Suprapubic skin (tissue), 4 donors: Measurements from ENCODE around the gene APOO. TPM values are rescaled to one million over a fixed set of nuclear protein-coding genes. Genes with fewer than 3 reads are reported as not detected.
A peak's percentile ranks its signal among the peaks of the same experiment; 100 is the strongest.

Experiments
- DNase-seq, 2 donors: peaks; one replicate each; pipeline ENCODE4 v3.0.0-alpha.2; 2019; ENCODE audit warnings: low spot score in 2 of 2
- H3K27ac ChIP-seq: fragments of 200-600 bp; sonication (generic); one replicate; pipeline ENCODE4 v1.5.1; 2019
- H3K27me3 ChIP-seq: fragments of 200-600 bp; sonication (generic); one replicate; pipeline ENCODE4 v1.5.1; 2019
- H3K36me3 ChIP-seq: fragments of 200-600 bp; sonication (generic); one replicate; pipeline ENCODE4 v1.5.1; 2019
- H3K4me1 ChIP-seq: fragments of 200-600 bp; sonication (generic); one replicate; pipeline ENCODE4 v1.5.1; 2019
- H3K4me3 ChIP-seq: fragments of 200-600 bp; sonication (generic); one replicate; pipeline ENCODE4 v1.5.1; 2019; ENCODE audit warnings: mild to moderate bottlenecking
- H3K9me3 ChIP-seq: fragments of 200-600 bp; sonication (generic); one replicate; pipeline ENCODE4 v1.5.1; 2019
- CTCF ChIP-seq, 2 donors: fragments of 200-600 bp in 1 of 2; fragments of 450-650 bp in 1 of 2; sonication (generic) in 1 of 2; IDR thresholded peaks; one replicate each; pipeline ENCODE4 v1.5.1; 2016 to 2019; ENCODE audit warnings: antibody characterized with exemption in 2 of 2, mild to moderate bottlenecking in 1 of 2, moderate library complexity in 1 of 2
- EP300 ChIP-seq: sonication (generic); formaldehyde crosslinking; IDR thresholded peaks from one replicate; pipeline ENCODE4 v1.6.1; 2017; ENCODE audit warnings: antibody characterized with exemption
- POLR2A ChIP-seq, 2 donors: fragments of 450-650 bp; IDR thresholded peaks; one replicate each; pipeline ENCODE4 v1.6.1; 2017; ENCODE audit warnings: antibody characterized with exemption in 2 of 2, mild to moderate bottlenecking in 2 of 2, moderate library complexity in 2 of 2
- POLR2AphosphoS5 ChIP-seq, 3 donors: sonication (generic); formaldehyde crosslinking; IDR thresholded peaks; one replicate each; pipeline ENCODE4 v1.6.1; 2017; ENCODE audit warnings: antibody characterized with exemption in 3 of 3
- whole genome bisulfite sequencing: methylation state at CpG from one replicate; pipeline ENCODE4 v1.1.5; 2018; 5-methylcytosine and 5-hydroxymethylcytosine counted together
- total RNA-seq, 4 donors: library from RNA; depleted of rRNA; stranded (reverse); fragments of >200 nt; gene quantifications; one replicate each; pipeline ENCODE4 v1.1.0, GENCODE V29; 2016

Gene APOO
- total RNA-seq, 4 donors from 2014 or later = 6.2 to 14.1 (median 9.7) TPM

DNA sequence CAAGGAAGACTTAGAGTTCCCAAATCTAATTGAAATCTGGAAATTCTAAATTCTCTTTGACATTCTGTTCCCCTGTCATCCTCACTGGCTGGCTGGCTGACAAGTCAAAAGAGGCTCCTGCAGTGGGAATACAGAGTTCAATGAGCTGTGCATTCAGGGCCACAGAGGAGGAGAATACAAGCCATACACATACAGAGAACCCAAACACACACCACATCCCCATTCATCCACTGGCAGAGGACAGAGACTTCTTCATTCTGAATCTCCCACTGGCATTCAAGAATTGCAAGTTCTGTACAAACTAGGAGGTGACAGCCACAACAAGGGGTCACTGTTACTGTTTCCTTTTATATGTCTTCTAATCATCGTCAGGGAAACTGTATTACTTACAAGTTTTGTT lies 75.0 kb downstream of the APOO start:
- DNase-seq = no peak
- no peaks in the 10 kb centered on the region for H3K36me3 ChIP-seq
- no peaks in the 10 kb centered on the region for H3K4me1 ChIP-seq
- no peak overlapping the region for H3K4me3 ChIP-seq
- H3K27ac ChIP-seq = no peak overlapping the region
- no peaks in the 10 kb centered on the region for H3K9me3 ChIP-seq
- no peaks in the 10 kb centered on the region for H3K27me3 ChIP-seq
- no peak for TF ChIP-seq POLR2AphosphoS5 (IDR thresholded peaks at IDR 0.05)
- no peak for TF ChIP-seq POLR2A (IDR thresholded peaks at IDR 0.05)
- 82% methylated on average over 1 of the region's 1 CpG for WGBS

DNA sequence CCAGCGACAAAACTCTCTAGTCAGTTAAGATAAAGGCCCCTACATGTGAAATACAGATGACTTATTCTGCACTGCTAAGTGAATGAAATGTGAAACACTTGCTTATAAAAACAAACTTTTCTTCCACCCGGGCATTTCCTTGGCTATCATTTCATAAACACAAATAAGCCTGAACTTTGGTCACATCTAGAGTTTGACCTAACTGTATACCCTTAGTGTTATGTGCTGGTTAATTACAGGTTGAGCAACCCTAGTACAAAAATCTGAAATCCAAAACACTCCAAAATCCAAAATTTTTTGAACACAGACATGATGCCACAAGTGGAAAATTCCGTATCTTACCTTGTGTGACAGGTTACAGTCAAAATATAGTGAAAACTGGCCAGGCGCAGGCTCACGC lies 78.9 kb downstream of the APOO start:
- WGBS = 89% methylated on average over 5 of the region's 5 CpGs
- Histone ChIP-seq H3K36me3 (no peaks in the 10 kb centered on the region), H3K27ac (no peak overlapping the region), H3K4me1 (no peaks in the 10 kb centered on the region), H3K9me3 (no peaks in the 10 kb centered on the region), H3K4me3 (no peak overlapping the region), H3K27me3 (no peaks in the 10 kb centered on the region)
- TF ChIP-seq POLR2AphosphoS5 (IDR thresholded peaks at IDR 0.05) (no peak), EP300 (no peak), CTCF (IDR thresholded peaks at IDR 0.05) (no peak), POLR2A (IDR thresholded peaks at IDR 0.05) (no peak)
- DNase-seq = no peak

GRCh38 chrX:23826653-23827052 lies 81.1 kb downstream of the APOO start:
- TF ChIP-seq EP300 (no peak), POLR2AphosphoS5 (IDR thresholded peaks at IDR 0.05) (no peak), POLR2A (IDR thresholded peaks at IDR 0.05) (no peak), CTCF (IDR thresholded peaks at IDR 0.05) (no peak)
- H3K36me3 ChIP-seq = no peaks in the 10 kb centered on the region
- no peaks in the 10 kb centered on the region for H3K4me1 ChIP-seq
- no peak overlapping the region for H3K27ac ChIP-seq
- H3K4me3 ChIP-seq = no peak overlapping the region
- no peaks in the 10 kb centered on the region for H3K9me3 ChIP-seq
- H3K27me3 ChIP-seq = no peaks in the 10 kb centered on the region
- DNase-seq = no peak

- Histone ChIP-seq H3K27me3 (no peaks in the 10 kb centered on the region), H3K36me3 (no peaks in the 10 kb centered on the region), H3K4me3 (no peak overlapping the region), H3K27ac (no peak overlapping the region), H3K9me3 (no peaks in the 10 kb centered on the region), H3K4me1 (no peaks in the 10 kb centered on the region)
- DNase-seq = no peak
- WGBS = 75% methylated on average over 3 of the region's 3 CpGs
- no peak for TF ChIP-seq CTCF (IDR thresholded peaks at IDR 0.05)
- no peak for TF ChIP-seq POLR2AphosphoS5 (IDR thresholded peaks at IDR 0.05)
- TF ChIP-seq POLR2A (IDR thresholded peaks at IDR 0.05) = no peak
- no peak for TF ChIP-seq EP300
Measured at GRCh38 chrX:23826216-23826615, 81.5 kb downstream of the APOO start.

- no peaks in the 10 kb centered on the region for H3K27me3 ChIP-seq
- H3K36me3 ChIP-seq = no peaks in the 10 kb centered on the region
- H3K9me3 ChIP-seq = no peaks in the 10 kb centered on the region
- no peak overlapping the region for H3K4me3 ChIP-seq
- no peaks in the 10 kb centered on the region for H3K4me1 ChIP-seq
- H3K27ac ChIP-seq = no peak overlapping the region
- TF ChIP-seq POLR2AphosphoS5 (IDR thresholded peaks at IDR 0.05) = no peak
- TF ChIP-seq CTCF (IDR thresholded peaks at IDR 0.05) = no peak
- no peak for TF ChIP-seq EP300
- TF ChIP-seq POLR2A (IDR thresholded peaks at IDR 0.05) = no peak
- no peak for DNase-seq
Measured at GRCh38 chrX:23825675-23826074, 82.1 kb downstream of the APOO start.

- H3K36me3 ChIP-seq = no peaks in the 10 kb centered on the region
- no peak for DNase-seq
- no peaks in the 10 kb centered on the region for H3K4me1 ChIP-seq
- H3K4me3 ChIP-seq = no peak overlapping the region
- TF ChIP-seq POLR2AphosphoS5 (IDR thresholded peaks at IDR 0.05) = no peak
- TF ChIP-seq EP300 = no peak
- TF ChIP-seq CTCF (IDR thresholded peaks at IDR 0.05) = no peak
- no peak for TF ChIP-seq POLR2A (IDR thresholded peaks at IDR 0.05)
- peak overlapping the region; percentile 38 for H3K27ac ChIP-seq
- 76% methylated on average over 6 of the region's 6 CpGs for WGBS
- no peaks in the 10 kb centered on the region for H3K9me3 ChIP-seq
- no peaks in the 10 kb centered on the region for H3K27me3 ChIP-seq
Measured at GRCh38 chrX:23822841-23823240, 84.9 kb downstream of the APOO start.
